HG03469 (cell line): ENCODE results near the gene ACIN1.
"Not testable (repeated sequence)": the region's sequence is repeated elsewhere in the genome, so short reads cannot be mapped to it uniquely, and the experiment has no call there.

Source experiments
- ATAC-seq: cut with Tn5 transposase; IDR thresholded peaks from one replicate; pipeline ENCODE4 v1.9.1; 2021; ENCODE audit warnings: mild to moderate bottlenecking, moderate library complexity, moderate number of reproducible peaks; ENCODE audit not compliant: unreplicated experiment

Gene ACIN1

DNA sequence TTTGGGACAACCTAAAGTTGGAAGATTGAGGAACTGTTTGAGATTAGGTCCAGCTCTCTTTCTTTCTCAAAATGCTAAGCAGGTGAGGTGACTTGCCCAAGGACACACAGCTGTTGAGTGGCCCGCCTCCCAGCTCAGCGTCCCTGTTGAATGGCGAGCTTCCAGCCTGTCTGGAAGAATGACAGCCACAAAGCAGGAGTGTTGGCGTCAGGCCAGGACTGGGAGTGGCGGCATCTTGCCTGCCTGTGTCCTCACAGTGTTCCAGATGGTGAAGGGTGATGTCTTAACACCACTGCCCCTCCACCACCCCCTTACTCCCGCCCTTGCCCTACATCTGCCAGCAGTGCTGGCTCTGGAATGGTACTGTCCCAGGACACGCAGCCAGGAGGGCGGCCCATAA is 28.5 kb upstream of the ACIN1 start:
- no peak for ATAC-seq

DNA sequence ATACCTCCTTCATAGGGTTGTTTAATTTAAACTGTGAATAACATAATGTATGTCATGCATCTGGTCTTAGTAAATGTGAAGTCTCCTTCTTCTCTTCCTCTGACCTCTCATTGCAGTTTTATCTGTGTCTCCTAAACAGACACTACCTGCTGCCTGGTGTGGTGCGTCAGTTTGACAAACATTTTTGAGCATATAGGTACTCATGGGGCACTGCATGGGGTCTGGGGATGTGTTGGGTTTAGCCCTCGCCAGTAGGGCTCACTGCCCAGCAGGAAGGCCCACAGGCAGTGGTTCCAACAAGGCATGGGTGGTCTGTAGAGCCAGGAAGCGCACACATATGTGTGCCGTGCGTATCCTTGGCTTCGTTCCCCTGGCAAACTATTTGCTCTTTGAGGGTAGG is 27.1 kb upstream of the ACIN1 start:
- no peak for ATAC-seq

DNA sequence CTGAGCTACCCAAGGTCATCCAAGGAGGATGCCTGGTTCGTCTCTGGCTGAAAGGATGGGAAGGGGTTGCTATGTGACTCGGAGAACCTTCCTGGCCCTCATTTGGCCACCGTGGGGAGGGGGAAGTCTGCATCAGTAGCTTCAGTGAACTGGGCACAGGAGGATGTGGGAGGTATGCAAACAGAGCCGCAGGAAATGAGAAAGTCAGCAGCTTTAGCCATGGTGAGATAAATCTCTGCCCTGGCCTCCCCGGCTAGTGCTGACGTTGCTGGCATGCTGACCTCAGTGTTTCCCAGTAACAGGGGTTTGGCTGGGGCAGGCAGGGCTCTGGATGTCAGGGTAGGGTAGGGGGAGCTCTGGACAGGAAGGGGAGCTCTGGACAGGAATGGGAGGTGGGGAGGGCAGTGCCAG is 26.4 kb upstream of the ACIN1 start:
- ATAC-seq: no peak

DNA sequence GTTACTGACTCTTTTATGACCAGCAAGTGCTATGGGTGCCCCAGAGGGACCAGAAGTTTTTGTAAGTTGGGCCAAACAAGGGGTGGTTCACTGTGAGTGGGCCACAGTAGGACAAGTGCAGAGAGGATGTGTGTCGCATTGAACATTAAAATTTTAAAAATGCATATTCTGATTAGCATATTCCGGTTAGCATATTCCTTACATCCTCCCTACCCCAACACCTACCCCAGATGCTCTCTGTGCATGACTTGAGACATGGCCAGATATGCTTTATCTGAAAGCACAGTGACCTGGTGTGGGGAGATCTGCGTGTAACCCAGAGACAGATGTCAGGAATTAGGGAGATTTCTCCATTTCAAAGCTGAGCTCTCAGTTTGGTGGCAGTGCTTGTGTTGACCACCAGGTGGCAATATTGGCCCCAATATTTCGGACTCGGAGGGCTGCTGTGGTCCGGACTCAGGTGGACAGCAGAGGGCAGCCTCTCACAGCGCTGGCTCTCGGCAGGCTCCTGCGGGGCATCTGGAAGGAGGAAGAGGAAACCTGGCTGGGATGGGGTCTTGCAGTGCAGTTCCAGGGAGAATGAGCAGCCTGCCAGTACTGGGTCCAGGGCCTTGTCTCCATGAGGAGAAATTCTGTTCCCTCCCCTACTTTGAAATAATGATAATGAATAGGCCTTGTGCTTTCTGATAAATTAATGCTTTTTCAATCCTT is 25.8 kb upstream of the ACIN1 start:
- peak; percentile 45 for ATAC-seq

DNA sequence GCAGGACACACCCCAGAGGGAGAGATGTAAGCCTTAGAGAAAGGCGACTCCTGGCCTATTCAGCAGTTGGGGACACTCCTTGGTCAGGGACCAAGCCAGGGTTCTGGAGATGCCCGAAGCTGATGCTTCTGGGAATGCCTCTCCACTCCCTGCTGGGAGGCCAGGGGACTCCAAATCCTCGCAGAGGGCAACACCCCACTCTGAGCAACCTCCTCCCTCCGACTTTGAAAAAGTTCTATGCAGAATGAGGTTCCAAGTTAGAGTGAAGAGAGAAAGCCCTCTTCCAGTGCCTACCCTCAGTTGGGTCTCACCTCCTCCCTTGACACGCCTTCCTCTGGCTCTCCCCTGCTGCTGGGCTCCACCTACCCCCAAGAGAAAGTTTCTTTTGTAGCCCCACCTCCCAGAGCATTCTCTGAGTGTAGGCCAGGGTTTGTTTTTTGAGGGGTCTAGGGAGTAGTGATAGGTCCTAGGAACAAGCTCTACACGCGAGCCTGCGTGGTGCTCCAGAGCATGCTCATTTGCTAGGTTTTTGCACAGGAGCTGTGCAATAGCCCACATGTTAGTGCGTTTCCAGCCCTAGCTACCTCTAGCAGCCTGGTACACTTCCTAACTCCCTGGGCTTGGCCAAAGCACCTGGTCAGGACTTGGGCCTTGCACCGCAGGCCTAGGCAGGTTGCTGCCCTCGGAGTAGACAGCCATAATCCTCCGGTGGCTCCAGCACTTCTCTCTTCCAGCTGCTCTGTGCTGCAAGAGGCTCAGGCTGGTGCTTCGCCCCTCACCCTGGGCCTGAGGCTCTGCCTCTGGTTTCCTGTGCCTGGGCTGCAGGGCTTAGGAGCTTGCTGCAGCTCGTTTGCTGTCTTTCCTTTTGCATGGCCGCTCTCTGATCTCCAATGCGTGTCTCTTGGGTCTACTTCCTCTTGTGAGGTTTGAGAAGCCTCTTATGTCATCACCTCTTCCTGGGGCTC is 24.7 kb upstream of the ACIN1 start:
- ATAC-seq: no peak

DNA sequence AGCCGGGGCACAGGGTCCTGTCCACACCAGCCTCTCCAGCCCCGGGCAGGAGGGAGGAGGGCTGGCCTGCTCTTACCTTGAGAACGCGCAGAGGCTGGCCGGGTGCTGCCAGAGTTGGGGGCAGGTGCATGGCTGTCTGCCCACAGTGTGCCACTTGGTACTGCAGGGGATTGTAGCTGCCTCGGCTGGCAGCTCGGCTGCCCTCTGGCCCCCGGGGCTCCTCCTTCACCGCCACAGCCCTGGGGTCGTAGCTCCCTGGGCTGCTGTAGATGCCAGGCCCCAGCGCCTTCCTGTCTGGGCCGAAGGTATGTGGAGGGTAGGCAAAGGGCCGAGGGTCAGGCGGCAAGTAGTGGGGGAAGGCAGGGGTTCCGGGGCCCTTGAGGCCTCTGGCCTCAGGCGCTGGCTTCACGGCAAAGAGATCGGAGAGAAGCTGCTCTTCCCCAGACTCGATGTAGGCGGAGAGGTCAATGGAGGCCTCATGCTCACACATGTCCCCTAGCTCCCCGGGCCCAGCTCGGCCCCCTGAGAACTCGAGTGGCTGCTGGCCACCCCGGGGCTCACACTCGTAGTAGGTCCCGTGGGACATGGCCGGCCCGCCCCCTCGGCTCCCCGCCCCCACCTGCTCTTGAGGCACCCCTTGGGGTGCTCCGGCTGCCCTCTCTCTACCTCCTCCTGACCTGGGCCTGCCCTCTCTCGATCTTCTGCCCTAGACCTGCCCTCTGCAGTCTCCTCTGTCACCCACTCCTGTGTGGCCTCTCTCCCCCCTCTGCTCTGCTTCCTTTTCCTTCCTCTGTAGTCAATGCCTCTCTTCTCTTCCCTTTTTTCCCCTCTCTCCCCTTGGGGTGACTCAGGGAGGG is 23.8 kb upstream of the ACIN1 start, which contains the start of gene CEBPE:
Gene CEBPE, minus strand, starts transcription at position 750 of the 857 bp plus-strand sequence. Its CDS starts 164 bp downstream, at position 586.
- ATAC-seq: no peak

DNA sequence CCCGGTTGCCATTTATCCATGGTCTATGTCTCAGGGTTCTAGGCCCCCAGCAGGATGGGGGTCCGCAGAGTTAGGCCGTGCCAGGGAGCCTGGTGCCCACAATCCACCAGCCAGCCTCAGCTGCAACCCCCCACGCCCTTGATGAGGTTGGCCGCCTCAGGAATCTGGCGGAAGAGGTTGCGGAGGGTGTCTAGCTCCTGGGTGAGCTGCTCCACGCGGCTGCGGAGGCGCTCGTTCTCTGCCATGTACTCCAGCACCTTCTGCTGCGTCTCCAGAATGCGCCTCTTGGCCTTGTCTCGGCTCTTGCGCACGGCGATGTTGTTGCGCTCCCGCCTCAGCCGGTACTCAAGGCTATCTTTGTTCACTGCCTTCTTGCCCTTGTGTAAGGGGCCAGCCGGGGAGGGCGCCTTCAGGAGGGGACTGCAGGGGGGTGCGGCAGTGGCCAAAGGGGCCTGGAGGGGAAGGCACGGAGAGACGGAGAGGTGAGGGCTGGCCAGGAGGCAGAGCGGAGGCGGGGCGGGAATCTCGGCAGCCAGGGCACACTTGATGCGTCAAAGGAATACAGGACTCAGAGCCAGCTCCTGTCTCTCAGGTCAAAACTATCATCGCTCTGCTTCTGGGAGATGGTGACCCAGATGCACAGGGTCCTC is 22.6 kb upstream of the ACIN1 start:
- ATAC-seq: no peak

DNA sequence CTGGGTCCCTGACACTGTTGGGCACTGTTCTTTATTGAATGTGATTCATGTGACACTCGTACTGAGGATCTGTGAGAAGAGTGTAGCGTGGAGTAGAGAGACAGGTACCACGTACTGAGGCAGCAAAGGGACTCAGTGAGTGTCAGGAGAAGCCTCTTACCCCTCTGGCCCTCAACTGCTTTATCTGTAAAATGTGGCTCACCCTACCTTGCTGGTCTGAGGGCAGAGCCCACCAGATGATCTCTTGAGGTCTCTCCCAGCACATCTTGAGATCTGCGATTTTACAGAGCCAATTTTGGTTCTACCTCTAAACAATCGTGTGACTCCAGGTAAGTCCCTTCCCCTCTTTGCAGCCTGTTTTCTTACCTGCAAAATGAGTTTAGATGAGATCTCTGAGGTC is 21.0 kb upstream of the ACIN1 start:
- ATAC-seq: no peak

DNA sequence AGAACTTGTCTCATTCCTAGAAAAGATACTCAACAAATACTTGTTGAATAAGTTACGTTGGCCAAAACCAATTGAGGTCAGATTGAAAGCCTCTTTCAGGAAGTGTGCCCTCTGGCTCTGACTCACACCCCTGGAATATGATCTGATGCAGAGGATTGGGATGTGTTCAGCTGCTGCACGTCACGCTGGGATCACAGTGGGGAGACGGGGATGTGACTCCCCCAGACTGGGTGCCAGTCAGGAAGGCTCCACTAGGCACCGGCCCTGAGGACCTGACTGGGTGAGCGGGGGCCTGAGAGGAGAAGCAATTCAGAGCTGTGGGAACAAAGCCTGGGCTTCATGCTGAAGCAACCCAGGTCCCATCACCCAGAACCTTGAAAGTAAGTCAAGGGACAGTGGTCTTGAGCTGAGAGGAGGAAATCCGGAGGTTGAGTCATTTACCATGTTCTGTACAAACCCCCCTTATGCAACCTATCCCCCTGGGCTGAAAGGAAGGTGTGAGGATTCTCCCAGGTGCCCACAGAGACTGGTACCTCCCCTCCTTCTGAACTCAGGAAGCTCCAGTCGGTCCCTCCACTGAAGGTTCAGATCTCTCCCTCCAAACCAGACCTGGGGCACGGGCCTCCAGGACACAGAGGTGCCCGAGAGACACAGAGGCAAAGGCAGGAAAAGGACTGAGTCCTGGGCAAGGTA is 20.2 kb upstream of the ACIN1 start:
- no peak for ATAC-seq

DNA sequence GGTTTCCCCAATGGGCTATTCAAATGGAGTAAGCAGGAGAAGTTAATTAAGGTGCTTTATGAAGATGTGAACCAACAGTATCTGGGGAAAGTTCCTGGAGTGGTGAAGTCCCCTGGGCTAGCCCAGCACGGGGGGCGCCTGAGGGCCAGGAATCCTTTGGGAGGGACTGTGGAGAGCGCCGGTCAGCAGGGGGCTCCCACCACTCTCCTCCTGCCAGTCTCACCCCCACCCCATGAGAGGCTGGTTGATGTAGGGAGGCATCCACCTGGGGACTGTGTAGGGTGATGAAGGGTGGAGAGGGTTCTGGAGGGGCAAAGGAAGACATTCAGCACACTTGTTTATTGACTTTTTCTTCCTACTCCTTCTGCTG is 19.7 kb upstream of the ACIN1 start:
- no peak for ATAC-seq

DNA sequence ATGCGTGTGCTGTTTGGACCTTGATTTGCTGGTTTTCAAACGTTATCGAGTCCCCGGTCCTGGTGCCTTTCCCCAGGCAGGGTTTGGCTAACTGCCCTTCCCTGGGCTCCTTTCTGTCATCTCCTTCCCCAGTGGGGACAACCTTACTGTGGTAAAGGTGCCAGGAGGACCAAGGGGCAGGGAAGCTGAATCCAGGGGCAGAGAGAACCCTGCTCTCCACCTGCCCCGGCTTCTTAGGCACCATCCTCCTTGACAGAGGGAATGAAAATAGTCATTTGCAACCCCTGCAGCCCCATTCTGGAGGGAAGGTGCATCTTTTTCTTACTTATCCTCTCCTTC is 19.2 kb upstream of the ACIN1 start:
- ATAC-seq: no peak

DNA sequence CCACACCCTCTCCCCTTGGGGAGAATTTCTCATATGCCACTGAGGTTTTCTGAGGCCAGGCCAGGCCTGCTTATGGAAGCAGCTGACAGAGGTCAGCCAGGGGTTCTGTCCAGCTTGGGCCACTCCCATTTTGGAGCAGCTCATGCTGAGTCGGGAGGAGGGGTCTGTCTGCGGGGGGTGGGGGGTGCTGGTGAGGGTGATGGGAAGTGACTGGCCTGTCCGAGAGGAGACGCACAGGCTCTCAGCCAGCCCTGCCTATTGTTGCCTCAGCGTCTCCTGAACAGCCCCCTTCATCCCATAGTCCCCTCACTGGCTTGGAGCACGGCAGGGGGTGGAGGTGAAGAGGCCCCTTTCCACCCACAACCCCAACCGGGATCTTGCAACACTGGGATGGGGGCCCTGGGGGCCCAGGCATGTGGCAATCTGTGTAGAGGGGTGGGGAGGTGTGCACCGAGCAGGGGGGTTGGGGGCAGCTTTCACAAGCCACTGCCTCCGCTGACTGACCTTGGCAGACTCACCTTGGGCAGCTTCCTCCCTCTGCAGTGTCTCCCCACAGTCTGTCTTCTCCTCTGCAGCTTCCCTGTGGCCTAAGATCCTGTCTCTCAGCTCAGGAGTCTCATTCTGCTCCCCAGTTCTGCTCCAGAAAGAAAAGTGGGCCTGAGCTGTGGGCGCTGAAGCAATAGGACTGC is 18.6 kb upstream of the ACIN1 start:
- no peak for ATAC-seq

DNA sequence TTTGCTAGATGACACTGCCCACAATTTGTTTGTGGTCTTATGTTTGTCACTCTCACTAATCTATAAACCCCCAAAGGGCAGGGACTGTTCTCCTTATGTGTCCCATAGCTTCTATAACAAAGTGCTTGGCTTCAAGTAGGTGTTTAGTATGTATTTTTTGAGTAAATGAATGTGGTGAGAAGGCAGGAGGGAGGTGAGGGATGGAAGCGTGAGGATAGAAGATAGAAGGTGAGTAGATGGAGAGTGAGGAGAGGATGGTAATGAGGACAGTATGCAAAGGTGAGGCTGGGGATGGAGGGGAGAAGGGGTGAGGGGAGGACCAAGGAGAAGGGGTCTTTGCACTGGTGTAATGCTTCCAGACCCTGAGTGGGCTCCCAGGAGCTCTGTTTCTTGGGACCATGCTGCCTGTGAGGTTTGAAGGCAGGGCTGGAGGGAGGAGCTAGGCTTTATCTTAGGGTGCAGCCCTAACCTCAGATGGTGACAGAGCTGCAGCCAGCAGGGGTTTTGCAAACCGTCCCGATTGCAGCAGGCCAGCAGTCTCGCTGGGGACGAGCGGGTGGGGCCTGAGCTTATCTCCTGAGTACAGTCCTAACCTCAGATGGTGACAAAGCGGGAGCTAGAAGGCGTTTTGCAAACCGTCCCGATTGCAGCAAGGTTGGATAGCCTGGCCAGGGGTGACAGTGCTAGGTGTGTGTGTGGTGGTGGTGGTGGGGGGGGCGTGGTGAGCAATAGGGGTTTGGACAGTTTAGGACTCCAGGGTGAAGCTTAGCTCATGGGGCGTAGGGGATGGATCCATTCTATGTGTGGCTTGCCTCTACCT is 17.6 kb upstream of the ACIN1 start:
- no peak for ATAC-seq

DNA sequence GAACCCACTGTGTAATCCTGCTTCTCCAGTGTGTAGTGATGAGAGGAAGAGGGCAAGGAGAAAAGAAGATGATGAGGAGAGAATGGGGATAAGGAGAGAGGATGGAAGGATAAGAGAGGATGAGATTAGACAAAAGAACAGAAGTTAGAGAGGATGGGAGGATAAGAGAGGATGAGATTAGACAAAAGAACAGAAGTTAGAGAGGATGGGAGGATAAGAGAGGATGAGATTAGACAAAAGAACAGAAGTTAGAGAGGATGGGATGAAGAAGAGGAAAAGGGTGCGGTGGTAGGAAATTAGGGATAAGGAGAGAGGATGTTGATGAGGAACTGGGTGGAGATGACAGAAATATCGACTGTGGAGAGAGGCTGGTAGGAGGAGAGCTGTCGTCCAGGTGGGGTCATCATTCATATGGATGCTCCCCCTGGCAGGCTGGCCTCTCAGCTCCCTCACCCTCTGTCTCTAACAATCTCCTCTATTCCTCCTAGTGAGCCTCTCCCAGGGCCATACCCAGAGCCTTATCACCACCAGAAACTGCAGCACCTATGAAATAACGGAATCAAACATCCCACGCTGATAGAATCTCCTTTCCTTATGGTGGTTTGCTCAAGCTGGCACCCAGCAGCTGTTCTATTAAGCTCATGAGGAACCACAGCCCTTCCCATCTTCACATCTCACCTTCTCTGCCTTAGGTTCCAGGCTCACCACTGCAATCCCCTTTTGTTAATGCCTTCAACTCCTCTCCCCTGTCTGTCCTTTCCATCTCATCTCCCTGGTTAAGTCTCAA is 15.8 kb upstream of the ACIN1 start:
- no peak for ATAC-seq

DNA sequence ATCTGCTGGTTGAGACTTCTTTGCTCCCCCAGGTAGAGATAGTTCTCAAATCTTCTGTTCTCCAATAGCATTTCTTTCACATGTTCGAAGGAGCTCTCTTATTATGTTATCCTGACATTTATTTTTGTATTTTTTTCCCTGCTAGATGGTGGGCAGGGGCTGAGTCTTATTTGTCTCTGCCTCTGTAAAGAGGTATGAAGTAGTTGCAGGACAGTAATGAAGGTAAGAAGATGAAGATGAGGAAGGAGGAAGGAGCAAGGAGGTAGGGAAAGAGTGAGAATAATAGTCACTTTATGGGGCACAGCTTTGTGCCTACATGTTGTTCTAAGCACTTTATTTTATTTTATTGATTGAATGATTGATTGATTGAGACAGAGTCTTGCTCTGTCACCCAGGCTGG is 14.8 kb upstream of the ACIN1 start:
- ATAC-seq: no peak

DNA sequence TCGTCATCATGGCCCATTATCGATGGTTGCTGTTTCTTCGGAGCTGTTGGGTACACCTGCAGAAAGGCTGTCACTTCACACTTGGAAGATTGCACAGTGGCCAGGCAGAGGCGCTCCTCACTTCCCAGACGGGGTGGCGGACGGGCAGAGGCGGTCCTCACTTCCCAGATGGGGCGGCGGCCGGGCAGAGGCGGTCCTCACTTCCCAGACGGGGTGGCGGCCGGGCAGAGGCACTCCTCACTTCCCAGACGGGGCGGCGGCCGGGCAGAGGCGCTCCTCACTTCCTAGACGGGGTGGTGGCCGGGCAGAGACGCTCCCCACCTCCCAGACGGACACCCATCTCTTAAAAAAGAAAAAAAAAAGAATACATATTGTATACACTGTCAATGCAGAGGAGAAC is 13.2 kb upstream of the ACIN1 start:
- ATAC-seq: not testable (repeated sequence)

DNA sequence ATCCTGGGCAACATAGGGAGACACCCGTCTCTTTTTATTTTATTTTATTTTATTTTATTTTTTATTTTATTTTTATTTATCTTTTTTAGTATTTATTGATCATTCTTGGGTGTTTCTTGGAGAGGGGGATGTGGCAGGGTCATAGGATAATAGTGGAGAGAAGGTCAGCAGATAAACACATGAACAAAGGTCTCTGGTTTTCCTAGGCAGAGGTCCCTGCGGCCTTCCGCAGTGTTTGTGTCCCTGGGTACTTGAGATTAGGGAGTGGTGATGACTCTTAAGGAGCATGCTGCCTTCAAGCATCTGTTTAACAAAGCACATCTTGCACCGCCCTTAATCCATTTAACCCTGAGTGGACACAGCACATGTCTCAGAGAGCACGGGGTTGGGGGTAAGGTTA is 12.7 kb upstream of the ACIN1 start:
- not testable (repeated sequence) for ATAC-seq

DNA sequence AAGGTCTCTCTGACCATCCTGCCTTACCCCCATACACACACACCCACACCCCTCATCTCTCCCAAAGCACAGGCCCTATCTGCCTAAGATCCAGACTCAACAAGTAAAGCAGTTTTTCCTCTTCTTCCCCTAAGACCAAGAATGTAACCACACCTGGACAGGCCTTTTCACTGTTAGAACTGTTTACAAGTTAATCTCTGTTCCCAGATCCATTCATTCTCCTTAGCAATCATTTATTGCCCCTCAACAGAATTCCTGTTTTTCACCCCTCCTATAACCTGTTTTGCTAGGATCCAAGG is 11.8 kb upstream of the ACIN1 start:
- no peak for ATAC-seq
